GM21723 (cell line): Measurements from ENCODE around the gene BICRA.
A peak's percentile ranks its signal among the peaks of the same experiment; 100 is the strongest.

Experiments used
- ATAC-seq: cut with Tn5 transposase; IDR thresholded peaks from one replicate; pipeline ENCODE4 v1.9.1; 2021; ENCODE audit warnings: mild to moderate bottlenecking, moderate library complexity; ENCODE audit not compliant: unreplicated experiment

Gene BICRA

DNA sequence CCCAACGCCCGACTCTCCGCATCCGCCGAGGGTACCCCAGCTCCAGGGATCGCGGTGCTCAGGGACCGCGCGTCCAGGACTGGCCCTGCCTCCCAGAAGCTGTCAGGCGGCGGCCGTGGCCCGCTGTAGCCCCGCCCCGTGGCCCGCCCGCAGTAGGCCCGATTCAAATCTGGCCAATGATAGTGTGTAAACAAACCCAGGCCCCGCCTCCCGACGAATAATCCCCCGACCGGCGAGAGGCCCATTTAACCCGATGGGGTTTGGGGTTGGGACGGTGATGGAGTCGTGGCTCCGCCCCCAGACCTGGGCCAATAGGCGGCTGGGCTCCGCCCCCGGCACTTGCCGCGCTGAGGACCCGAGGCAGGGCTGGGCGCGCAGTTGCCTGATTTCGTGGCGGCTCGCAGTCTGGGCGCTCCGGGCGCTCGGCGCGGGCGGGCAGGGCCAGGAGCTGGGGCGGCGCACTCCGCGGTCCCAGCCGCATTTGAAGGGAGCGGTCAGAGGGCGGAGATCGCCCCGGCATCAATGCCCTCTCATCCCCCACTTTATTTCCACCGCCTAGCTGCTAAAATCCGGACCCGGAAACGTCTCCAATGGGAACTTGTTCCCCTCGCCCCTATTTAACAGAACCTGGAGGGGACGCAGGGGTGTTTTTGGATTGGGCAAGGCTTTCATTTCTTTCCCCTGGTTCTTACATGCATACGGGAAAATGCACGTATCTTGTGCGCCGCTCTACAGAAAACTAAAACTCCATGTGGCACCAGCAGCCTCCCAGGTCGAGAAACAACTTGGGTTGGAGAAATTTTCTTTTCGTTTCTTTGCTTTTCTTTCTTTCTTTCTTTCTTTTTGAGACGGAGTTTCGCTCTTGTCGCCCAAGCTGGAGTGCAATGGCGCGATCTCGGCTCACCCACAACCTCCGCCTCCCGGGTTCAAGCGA, 8.4 kb upstream of the BICRA start:
- peak; percentile 89 for ATAC-seq

DNA sequence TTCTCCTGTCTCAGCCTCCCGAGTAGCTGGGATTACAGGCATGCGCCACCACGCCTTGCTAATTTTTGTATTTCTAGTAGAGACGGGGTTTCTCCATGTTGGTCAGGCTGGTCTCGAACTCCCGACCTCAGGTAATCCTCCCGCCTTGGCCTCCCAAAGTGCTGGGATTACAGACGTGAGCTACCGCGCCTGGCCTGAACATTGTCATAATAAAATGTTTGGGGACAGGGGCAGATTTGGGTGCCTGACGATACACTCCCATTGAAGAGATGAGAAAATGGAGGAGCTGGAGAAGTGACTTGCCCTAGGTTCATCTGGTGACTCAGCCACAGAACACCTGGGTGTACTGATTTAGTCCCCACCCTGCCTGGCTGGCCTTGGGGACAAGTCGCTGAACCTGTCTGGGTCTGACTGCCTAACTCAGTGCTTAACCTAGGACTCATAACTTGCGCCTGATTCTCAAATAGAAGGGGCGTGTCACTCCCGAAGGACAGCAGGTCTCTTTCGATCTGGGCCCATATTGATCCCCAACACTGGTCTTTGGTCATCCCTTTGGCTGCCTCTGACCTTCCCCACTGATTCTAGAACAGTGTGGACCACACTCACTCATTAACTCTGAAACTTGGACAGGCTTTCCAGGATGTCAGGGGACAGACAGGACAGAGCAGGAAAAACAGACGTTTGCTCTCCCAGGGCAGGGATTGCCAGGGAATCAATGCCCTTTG, 7.6 kb upstream of the BICRA start:
- ATAC-seq = no peak

DNA sequence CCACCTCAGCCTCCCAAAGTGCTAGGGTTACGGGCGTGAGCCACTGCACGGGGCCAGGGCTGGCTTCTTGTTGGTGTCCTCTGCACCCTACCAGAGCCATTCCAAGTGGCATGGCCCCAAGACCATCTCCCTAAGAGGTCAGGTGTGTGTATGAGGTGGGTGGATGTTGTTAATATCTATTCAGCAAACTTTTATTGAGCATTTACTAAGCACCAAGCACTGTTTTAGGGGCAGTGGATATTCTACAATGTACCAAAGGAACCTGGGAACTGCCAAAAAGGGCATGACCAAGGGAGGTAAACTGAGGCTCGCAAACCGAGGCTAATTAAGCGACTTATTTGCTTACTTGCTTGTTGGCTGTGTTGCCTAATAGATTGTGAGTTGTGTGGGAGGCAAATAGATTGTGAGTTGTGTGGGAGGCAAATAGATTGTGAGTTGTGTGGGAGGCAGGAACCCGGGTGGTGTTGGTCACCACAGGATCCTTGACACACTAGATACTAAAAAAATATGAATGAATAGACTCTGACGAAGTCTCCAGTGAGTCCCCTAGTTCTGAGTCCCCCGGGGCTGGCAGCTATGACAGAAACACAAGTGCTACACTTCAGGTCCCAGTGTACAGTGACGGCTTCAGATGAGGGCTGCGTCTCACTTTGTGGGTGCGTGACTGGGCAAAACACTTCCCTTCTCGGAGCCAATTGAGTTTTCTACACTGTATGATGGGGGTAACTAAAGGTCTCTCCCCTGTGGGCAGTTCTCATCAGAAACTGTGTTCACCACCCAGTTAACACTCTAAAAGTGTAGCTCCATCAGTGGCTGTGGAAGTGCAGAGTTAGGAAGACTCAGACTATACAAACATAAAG, 5.0 kb upstream of the BICRA start:
- no peak for ATAC-seq

DNA sequence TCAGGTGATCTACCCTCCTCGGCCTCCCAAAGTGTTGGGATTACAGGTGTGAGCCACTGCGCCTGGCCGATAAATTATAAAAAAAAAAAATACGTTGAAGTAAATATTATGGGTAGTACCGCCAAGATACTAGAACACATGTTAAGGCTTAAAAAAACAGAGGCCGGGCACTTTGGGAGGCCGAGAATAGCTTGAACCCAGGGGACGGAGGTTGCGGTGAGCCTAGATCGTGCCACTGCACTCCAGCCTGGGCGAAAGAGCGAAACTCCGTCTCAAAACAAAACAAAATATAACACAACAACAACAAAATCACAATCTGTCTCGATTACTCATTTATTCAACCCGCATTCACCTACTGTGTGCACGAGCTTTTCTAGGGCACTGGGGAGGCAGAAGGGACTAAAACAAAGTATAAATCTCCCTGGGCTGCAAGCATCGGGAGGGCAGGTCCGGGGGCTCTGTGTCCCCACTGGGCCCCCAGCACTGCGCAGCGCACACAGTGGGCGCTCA, 1.3 kb upstream of the BICRA start:
- ATAC-seq = no peak

DNA sequence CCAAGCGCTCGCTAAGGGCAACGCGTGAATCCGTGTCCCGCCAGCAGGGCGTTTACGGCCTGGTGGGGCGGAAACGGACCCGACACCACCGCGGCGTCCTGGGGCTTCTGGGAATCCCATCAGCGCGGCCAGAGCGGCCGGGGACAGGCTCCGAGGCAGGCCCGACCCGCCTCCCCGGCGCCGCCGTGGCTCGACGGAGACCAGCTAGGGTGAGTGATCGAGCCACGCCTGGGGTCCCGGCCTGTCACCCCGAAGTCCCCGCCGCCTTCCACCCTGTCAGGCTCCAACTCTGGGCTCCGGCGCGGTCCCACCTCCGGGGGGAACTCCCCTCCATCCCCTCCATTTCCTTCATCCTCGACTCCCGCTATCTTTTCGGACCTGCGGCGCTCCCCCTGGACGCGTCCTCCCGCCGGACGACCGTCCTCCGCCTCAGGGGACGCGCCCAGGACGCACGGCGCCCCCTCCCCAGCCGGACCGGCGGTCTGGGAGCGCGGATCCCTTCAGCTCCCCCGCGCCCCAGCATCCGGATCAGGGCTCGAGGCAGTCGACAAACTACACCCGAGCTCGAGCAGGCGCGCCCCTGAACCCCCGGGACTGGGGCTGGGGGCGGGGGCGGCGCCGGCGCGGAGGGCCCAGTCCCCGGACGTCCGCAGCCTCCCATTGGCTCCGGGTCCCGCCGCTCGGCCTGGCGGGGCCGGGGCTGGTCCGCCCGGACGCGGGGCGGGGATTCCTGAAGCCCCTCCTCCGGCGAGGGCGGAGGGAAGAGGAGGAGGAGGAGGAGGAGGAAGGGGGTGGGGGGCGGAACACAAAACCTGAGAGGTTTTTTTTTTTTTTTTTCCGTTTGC, 638 bp upstream of the BICRA start:
- ATAC-seq = peak; percentile 76

DNA sequence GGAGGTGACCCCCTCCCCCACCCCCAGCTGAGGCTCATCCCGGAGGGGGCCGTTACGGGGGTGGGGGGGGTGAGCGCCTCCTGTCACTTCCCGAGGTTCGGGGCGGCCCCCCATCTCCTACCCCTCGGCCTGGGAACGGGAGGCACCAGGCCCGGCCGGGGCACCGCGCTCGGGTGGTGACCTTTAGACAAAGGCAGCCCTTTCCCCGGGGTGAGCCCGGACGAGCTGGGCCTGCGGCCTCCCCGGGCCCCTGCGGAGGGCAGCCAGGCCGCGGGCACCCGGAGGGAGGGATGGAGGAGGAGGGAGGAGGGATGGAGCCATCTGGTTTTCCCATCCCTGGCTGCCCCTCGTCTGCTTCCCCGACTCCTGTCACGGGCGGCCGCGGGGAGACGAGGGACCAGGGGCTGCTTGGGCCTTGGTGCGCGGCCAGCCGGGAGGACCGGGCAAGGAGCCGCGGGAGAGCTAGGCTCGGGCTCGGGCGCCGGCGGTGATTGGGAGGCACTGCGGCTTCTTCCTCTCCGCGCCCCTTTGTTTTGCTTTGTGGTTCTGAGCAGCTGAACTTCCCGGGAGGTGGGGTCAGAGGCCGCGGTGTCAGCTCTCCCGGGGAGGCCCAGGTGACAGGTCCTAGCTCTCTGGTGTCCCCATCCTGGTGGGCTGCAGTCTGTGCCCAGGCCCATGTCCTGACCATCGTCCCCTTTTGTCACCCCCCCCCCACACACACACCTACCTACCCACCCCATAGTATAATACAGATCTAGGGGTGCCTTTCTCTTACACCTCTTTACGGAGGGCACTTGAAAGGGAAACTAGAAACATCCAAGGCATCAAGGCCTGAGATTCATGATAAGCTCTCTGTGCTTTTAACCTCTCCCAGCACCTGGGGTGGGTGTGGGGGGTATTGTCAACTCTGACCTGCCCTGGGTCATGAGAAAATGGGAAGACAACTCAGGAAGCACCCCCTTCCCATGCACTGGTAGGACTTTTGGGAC, 1.3 kb downstream of the BICRA start:
- no peak for ATAC-seq

DNA sequence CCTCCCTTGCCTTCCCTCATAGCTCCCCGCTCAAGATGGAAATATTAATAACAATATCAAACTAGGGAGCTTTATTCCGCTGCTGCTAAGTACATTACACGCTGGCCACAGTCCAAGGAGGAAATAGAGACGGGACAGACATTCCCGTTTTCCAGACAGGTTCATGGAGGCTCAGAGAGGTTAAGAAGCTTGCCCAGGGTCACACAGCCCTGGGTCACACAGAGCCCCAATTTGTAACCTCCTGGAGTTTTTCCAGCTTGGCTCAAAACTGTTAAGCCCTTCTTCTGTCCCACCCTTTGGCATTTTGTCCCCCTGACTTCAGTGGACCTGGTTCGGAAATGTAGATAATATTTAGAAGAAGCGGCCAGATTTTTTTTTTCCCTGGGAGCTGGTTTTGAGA, 2.0 kb downstream of the BICRA start:
- no peak for ATAC-seq

DNA sequence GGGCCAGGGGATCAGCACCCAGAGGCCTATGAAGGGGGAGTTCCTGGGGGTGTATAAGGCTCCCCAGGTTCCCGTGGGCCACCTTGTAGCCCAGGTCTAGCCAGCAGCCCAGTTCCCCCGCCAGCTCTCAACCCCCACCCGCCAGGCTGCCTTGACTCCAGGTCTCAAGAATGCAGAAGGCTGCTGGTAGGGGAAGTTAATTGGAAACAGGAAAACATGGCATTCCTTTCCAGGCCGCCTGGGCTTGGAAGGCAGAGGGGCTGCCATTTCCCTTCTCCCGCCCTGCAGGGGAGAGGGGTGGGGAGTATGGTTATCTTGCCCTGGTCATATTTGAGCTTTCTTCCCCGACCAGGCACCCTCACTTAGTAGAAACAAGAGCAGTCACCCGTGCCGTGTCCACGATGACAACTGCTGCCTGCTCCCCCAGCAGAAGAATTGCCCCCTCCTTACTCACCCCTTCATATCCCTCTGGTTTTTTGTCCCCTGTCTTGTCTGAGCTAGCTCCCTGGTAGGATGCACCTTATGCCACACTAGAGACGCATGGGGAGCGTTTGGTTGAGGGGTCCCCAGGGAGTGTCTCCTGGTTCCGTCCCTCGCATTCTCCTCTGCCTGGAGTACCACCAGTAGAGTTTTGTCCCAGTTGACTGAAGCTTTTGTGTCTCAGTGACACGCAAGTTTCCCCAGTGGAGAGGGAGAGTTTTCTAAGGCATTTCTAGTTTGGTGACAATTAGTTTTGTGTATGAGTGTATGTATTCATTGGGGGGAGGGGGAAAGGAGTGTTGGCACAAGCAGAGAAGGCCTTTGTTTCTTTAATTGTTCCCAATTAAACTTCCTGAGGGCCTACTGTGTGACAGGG, 4.5 kb downstream of the BICRA start:
- ATAC-seq = no peak

DNA sequence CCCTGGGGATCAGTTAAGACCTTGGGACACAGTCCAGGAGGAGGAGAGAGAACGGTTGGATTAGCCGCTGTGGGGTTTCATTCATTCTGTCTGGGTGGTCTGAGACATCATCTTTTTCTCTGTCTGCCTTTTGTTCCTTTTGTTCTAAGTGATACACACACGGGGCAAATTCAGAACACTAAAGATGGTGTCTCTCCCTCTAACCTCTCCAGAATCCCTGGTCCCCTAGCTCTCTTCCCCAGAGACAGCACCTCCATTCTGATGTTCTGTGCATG, 5.0 kb downstream of the BICRA start:
- ATAC-seq = no peak

DNA sequence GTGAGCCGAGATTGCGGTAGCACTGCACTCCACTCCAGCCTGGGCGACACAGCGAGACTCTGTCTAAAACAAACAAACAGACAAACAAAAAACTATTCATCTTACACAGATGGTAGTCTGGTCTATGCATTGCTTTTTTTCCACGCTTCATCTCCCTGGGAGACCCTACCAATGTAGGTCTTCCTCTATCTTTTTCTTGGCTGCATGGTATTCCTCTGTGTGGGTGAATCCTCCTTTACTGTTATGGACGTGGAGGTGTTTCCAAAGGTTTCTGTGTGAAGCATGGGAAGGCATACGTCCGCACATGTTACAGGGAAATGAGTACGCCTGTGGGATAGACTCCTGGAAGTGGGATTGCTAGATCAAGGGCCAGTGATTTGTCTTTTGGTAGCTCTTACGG, 5.6 kb downstream of the BICRA start:
- ATAC-seq = no peak

DNA sequence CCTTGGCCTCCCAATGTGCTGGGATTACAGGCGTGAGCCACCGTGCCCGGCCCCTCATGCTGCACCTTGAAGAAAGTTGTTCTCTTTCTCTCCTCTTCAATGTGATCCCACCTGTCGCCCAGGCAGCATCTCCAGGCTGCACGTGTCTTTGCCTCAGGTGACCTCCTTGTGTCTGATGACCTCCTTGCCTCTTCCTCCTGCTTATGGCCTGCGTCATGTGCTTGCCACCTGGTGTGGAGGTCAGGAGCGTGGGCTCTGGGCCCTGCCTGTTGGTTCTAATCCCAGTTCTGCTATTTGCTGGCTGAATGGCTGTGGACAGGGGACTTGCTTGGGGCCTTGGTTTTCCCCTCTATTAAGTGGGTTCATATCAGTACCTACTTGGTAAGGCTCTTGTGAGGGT, 6.3 kb downstream of the BICRA start:
- no peak for ATAC-seq

DNA sequence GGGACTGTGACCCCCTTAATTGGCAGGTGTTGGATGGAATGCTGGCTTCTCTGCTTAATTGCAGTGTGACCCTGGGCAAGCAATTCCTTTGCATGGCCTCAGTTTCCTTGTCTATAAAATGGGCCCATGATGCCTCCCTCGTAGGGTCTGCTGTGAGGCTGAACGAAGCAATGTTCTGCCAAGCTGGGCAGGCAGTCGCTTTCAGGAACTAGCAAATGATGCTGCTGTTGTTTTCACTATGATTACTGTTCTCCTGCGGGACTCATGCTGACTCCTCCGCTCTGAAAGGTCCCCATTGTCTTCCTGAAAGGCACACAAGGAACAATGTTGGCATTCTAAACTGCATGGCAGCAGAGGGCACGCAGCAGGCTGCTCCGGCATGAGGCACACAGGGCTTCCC, 6.8 kb downstream of the BICRA start:
- no peak for ATAC-seq

DNA sequence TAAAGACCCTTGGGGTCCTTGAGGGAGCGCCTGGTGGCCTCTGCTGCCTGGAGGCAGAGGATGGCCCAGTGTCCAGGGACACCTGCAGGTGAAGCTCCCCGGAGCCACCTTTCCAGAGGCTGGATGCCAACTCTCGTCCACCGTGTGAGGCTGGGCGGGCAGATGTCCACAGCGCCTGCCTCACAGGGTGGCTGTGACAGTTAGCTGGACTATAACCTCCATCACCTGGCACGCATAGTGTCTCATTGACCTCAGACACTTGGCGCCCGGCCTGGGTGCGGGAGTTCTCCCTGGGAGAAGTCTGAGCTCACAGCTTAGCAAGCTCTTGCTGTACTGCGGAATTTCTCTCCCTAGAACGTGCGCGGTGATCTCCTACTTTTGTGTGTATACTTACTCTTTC, 9.8 kb downstream of the BICRA start:
- no peak for ATAC-seq

DNA sequence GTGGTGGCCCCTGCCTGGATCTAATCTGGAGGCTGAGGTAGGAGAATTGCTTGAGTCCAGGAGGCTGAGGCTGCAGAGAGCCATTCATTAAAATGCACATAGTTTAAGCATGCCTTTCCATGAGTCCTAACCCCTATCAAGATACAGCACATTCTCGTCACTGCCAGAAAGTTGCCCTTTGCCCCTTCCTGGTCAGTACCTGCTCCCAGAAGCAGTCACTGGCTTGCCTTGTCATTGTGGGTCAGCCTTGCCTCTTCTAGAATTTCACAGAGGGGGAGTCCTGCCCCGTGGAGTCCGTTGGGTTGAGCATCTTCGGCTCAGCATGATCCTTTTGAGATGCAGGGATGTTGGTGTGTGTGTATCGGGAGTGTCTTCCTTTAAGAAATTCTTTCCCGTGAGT, 10.8 kb downstream of the BICRA start:
- ATAC-seq = no peak

DNA sequence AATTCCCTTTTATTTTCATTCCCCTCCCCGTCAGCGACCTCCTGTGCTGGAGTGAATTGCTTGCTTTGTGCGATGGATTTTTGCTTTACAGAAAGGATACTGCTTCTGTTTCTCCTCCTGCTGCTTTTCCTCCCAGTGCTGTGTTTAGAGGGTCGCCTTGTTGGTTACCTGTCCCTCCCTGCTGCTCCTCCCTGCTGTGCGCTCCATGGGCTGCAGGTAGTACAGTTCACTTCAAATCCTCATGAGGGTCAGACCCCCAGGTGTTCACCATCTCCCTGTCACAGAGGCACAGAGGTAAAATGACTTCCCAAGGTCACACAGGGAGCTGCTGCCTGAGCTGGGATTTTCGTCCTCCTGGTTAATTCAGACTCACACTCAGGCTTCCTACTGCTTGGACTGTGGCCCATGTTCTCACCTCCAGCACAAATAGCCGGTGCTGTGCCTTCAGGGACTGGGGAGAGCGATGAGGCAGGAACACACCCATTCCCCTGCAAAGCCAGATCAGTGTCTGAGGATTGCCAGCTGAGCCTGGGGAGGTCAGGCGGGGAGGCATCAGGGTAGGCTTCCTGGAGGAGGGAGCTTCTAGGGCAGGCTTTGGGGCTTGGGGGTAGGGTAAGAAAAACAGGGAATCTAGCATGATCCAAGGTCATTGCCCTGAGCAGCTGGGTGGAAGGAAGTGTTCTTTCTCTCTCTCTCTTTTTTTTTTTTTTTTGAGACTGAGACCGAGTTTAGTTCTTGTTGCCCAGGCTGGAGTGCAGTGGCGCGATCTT, 14.4 kb downstream of the BICRA start:
- no peak for ATAC-seq

DNA sequence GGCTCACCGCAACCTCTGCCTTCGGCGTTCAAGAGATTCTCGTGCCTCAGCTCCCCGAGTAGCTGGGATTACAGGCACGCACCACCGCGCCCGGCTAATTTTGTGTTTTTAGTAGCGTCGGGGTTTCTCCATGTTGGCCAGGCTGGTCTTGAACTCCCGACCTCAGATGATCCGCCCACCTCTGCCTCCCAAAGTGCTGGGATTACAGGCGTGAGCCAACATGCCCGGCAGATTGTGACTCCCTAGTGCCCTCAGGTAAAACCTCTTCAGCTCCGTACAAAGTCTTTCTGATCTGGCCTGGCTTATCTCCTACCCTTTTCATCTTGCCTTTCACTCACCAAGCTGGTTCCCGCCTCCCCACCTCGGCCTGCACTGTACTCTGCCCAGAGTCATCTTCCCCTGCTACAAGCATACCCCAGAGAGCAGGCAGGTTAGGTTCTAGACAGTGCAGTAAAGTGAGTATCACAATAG, 15.0 kb downstream of the BICRA start:
- no peak for ATAC-seq

DNA sequence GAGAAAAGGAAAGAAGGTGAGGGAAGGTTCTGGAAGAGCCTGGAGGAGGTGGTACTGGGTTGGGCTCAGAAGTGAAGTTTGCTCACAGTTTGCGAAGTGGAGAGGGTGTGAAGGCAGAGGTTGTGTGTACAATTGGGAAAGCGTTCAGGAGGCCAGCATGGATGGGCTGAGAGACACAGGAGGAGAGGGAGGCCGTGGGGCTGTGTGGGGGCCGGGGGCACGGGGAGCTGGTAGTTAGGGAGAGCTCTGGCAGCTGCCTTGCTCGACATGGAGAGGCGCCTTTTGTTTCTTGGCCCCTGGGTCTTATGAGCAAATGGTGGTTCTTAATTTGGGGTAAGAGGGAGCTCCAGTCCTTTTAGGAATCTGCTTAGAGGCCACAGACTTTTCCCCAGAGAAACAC, 16.7 kb downstream of the BICRA start:
- no peak for ATAC-seq
